ENCODE data around the gene CLDN7.

The CLDN7 gene

GRCh38 chr17:7283471-7284216 is 21.4 kb upstream of the CLDN7 start:
- H3K4me1 ChIP-seq (ENCODE audit: insufficient read depth, insufficient read length) = no peaks in the 10 kb centered on the region
- DNase-seq (ENCODE audit: low read depth, low spot score) = no peak
- TF ChIP-seq ZNF274 (IDR thresholded peaks at IDR 0.05; ENCODE audit: low read depth, low read length) = no peak
- no peak for TF ChIP-seq SUZ12 (IDR thresholded peaks at IDR 0.05; ENCODE audit: extremely low read depth, insufficient read depth, insufficient read length)
- no peaks in the 10 kb centered on the region for H3K9me3 ChIP-seq (ENCODE audit: insufficient read depth, low read length)
- peaks cover 14% of the 10 kb centered on the region for H3K27me3 ChIP-seq (ENCODE audit: insufficient read depth, insufficient read length)
- no peak overlapping the region for H3K4me3 ChIP-seq (ENCODE audit: insufficient read length, low read depth)
- no peaks in the 10 kb centered on the region for H3K36me3 ChIP-seq (ENCODE audit: insufficient read depth, insufficient read length, low read length)
- H3K9ac ChIP-seq (ENCODE audit: insufficient read length, low read depth) = no peak overlapping the region

DNA sequence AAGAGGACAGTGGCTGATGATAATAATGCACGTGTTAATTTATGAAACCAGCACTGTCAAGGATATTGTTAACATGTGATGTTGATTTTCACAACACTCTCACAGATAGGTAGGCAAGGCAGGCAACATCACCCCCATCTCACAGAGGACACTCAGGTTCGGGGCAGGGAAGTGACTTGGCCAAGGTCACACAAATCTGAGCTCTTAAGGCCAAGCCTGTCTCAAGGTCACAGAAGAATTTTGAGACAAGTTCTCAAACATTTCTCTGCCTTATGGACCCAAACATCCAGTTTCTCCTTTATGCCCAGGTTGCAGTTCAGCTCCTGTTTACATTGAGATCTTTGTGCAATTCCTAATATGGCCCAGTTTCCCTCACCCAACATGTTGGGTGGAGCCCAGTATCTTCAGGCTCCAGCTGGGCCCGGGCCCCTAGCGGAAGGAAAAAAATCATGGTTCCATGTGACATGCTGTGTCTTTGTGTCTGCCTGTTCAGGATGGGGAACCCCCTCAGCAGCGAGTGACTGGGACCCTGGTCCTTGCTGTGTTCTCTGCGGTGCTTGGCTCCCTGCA is 20.6 kb upstream of the CLDN7 start:
- H3K9ac ChIP-seq (ENCODE audit: insufficient read length, low read depth) = peak overlapping the region; percentile 52
- TF ChIP-seq ZNF274 (IDR thresholded peaks at IDR 0.05; ENCODE audit: low read depth, low read length) (no peak), SUZ12 (IDR thresholded peaks at IDR 0.05; ENCODE audit: extremely low read depth, insufficient read depth, insufficient read length) (no peak), YY1 (IDR thresholded peaks at IDR 0.05; ENCODE audit: insufficient read depth, insufficient read length) (no peak)
- H3K9me3 ChIP-seq (ENCODE audit: insufficient read depth, low read length) = no peaks in the 10 kb centered on the region
- H3K27me3 ChIP-seq (ENCODE audit: insufficient read depth, insufficient read length) = peaks cover 14% of the 10 kb centered on the region
- no peaks in the 10 kb centered on the region for H3K4me1 ChIP-seq (ENCODE audit: insufficient read depth, insufficient read length)
- DNase-seq (ENCODE audit: low read depth, low spot score) = no peak
- peak overlapping the region; percentile 76 for H3K4me3 ChIP-seq (ENCODE audit: insufficient read length, low read depth)
- H3K36me3 ChIP-seq (ENCODE audit: insufficient read depth, insufficient read length, low read length) = no peaks in the 10 kb centered on the region

DNA sequence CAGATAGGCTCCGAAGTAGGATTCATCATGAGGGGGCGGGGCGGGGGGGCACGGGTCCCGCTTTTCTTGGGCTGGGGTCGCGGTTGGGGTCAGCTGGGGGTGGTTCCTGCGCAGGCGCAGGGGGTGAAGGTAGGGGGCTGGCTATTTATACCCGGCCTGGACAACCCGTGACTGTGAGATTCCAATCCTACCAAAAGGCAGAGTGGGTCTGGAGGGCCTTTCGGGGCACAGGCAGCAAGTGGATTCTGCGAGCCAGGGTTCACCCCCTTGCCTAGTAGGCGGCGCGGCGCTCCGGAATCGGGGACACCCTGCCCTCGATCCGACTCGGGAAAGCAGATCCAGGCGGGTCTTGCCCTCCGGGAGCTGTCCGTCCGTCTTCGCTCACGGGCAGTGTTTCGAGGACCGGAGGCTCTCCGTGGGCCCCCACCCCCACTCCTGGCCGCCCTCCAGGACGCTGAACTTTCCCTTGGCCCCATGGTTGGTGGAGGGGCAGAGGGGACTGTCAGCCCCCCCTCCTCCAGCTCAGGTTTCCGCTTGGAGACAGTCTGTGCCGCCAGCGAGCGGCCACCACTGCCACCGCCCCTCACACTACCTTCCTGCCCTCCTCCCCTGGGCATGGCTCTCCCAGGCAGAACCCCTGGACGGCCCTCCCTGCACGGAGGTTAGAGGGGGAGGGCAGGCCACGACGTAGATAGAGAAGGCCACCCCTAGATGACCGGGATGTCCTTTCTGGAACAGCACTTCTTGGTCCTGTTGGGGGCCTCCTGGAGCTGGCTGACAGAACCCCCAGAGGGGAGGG is 19.9 kb upstream of the CLDN7 start:
- peak overlapping the region; percentile 76 for H3K4me3 ChIP-seq (ENCODE audit: insufficient read length, low read depth)
- no peaks in the 10 kb centered on the region for H3K9me3 ChIP-seq (ENCODE audit: insufficient read depth, low read length)
- TF ChIP-seq SUZ12 (IDR thresholded peaks at IDR 0.05; ENCODE audit: extremely low read depth, insufficient read depth, insufficient read length) = no peak
- no peak for TF ChIP-seq YY1 (IDR thresholded peaks at IDR 0.05; ENCODE audit: insufficient read depth, insufficient read length)
- TF ChIP-seq ZNF274 (IDR thresholded peaks at IDR 0.05; ENCODE audit: low read depth, low read length) = no peak
- peak overlapping the region; percentile 79 for H3K9ac ChIP-seq (ENCODE audit: insufficient read length, low read depth)
- H3K4me1 ChIP-seq (ENCODE audit: insufficient read depth, insufficient read length) = no peaks in the 10 kb centered on the region
- H3K36me3 ChIP-seq (ENCODE audit: insufficient read depth, insufficient read length, low read length) = no peaks in the 10 kb centered on the region
- no peak for DNase-seq (ENCODE audit: low read depth, low spot score)
- H3K27me3 ChIP-seq (ENCODE audit: insufficient read depth, insufficient read length) = peaks cover 14% of the 10 kb centered on the region

DNA sequence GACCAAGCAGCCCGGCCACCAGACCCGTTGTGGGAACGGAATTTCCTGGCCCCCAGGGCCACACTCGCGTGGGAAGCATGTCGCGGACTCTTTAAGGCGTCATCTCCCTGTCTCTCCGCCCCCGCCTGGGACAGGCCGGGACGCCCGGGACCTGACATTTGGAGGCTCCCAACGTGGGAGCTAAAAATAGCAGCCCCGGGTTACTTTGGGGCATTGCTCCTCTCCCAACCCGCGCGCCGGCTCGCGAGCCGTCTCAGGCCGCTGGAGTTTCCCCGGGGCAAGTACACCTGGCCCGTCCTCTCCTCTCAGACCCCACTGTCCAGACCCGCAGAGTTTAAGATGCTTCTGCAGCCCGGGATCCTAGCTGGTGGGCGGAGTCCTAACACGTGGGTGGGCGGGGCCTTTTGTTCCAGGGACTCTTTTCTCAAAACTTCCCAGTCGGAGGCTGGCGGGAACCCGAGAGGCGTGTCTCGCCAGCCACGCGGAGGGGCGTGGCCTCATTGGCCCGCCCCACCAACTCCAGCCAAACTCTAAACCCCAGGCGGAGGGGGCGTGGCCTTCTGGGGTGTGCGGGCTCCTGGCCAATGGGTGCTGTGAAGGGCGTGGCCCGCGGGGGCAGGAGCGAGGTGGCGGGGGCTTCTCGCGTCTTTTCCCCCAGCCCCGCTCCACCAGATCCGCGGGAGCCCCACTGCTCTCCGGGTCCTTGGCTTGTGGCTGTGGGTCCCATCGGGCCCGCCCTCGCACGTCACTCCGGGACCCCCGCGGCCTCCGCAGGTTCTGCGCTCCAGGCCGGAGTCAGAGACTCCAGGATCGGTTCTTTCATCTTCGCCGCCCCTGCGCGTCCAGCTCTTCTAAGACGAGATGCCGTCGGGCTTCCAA is 19.0 kb upstream of the CLDN7 start, which contains the start of gene SLC2A4:
TSS of gene SLC2A4 (plus strand) at position 645 of the 879 bp plus-strand sequence. CDS start at position 862, 217 bp downstream.
- no peaks in the 10 kb centered on the region for H3K36me3 ChIP-seq (ENCODE audit: insufficient read depth, insufficient read length, low read length)
- peak within 1 kb of the TSS; percentile 79 for H3K9ac ChIP-seq (ENCODE audit: insufficient read length, low read depth)
- no peaks in the 10 kb centered on the region for H3K9me3 ChIP-seq (ENCODE audit: insufficient read depth, low read length)
- H3K4me3 ChIP-seq (ENCODE audit: insufficient read length, low read depth) = peak within 1 kb of the TSS; percentile 76
- H3K27me3 ChIP-seq (ENCODE audit: insufficient read depth, insufficient read length) = peaks cover 14% of the 10 kb centered on the region
- H3K4me1 ChIP-seq (ENCODE audit: insufficient read depth, insufficient read length) = no peaks in the 10 kb centered on the region
- no peak for TF ChIP-seq YY1 (IDR thresholded peaks at IDR 0.05; ENCODE audit: insufficient read depth, insufficient read length)
- peak; percentile 88 for DNase-seq (ENCODE audit: low read depth, low spot score)

DNA sequence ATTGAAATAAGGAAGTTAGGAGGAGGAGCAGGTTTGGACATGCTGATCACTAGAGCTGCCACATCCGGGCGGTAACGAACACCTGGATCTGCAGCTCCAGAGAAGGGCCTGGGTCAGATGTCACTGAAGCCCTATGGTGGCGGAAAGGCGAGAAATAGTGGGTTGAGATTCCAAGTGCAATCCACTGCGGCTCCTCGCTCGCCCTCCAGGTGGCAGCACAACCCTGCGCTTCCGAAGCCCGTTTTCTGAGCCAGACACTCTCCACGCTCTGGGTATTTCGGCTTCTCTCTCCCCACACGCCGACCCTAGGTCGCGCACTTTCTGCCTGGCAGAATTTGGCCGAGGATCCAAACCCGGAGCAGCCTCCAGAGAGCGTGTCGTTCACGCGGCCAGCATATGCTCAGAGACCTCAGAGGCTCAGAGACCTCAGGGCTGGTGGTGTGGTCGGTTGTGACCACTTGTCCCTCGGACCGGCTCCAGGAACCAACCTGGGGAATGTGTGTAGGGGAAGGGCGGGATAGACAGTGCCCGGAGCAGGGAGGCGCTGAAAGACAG is 18.3 kb upstream of the CLDN7 start:
- Histone ChIP-seq H3K9ac (ENCODE audit: insufficient read length, low read depth) (peak overlapping the region; percentile 79), H3K4me1 (ENCODE audit: insufficient read depth, insufficient read length) (no peaks in the 10 kb centered on the region), H3K27me3 (ENCODE audit: insufficient read depth, insufficient read length) (peaks cover 14% of the 10 kb centered on the region), H3K36me3 (ENCODE audit: insufficient read depth, insufficient read length, low read length) (no peaks in the 10 kb centered on the region), H3K4me3 (ENCODE audit: insufficient read length, low read depth) (peak overlapping the region; percentile 33), H3K9me3 (ENCODE audit: insufficient read depth, low read length) (no peaks in the 10 kb centered on the region)
- no peak for TF ChIP-seq SUZ12 (IDR thresholded peaks at IDR 0.05; ENCODE audit: extremely low read depth, insufficient read depth, insufficient read length)
- no peak for TF ChIP-seq ZNF274 (IDR thresholded peaks at IDR 0.05; ENCODE audit: low read depth, low read length)
- TF ChIP-seq YY1 (IDR thresholded peaks at IDR 0.05; ENCODE audit: insufficient read depth, insufficient read length) = no peak
- DNase-seq (ENCODE audit: low read depth, low spot score) = peak; percentile 63

GRCh38 chr17:7279448-7279847 is 17.2 kb upstream of the CLDN7 start:
- TF ChIP-seq ZNF274 (IDR thresholded peaks at IDR 0.05; ENCODE audit: low read depth, low read length) (no peak), SUZ12 (IDR thresholded peaks at IDR 0.05; ENCODE audit: extremely low read depth, insufficient read depth, insufficient read length) (no peak), YY1 (IDR thresholded peaks at IDR 0.05; ENCODE audit: insufficient read depth, insufficient read length) (no peak)
- no peak overlapping the region for H3K9ac ChIP-seq (ENCODE audit: insufficient read length, low read depth)
- no peak for DNase-seq (ENCODE audit: low read depth, low spot score)
- H3K27me3 ChIP-seq (ENCODE audit: insufficient read depth, insufficient read length) = peaks cover 14% of the 10 kb centered on the region
- H3K4me1 ChIP-seq (ENCODE audit: insufficient read depth, insufficient read length) = no peaks in the 10 kb centered on the region
- H3K9me3 ChIP-seq (ENCODE audit: insufficient read depth, low read length) = no peaks in the 10 kb centered on the region
- H3K36me3 ChIP-seq (ENCODE audit: insufficient read depth, insufficient read length, low read length) = no peaks in the 10 kb centered on the region
- H3K4me3 ChIP-seq (ENCODE audit: insufficient read length, low read depth) = no peak overlapping the region
